LNCAP (cell line): Measurements from ENCODE around the gene NXPH2.

Source experiments
- CTCF ChIP-seq: fragments of 450-650 bp; IDR thresholded peaks from 2 replicates; pipeline ENCODE4 v1.5.1; 2017; ENCODE audit warnings: mild to moderate bottlenecking

NXPH2 gene

GRCh38 chr2:138622613-138623012, 157.6 kb downstream of the NXPH2 start:
- no peak for TF ChIP-seq CTCF

GRCh38 chr2:138621139-138621538, 159.1 kb downstream of the NXPH2 start:
- no peak for TF ChIP-seq CTCF

- TF ChIP-seq CTCF = no peak
Observed at GRCh38 chr2:138620431-138620830, 159.8 kb downstream of the NXPH2 start.
